SJCRH30 (cell line): ENCODE results near the gene ZACN. TPM values are rescaled to one million over a fixed set of nuclear protein-coding genes. Genes with fewer than 3 reads are reported as not detected.
"Not testable (repeated sequence)": the region's sequence is repeated elsewhere in the genome, so short reads cannot be mapped to it uniquely, and the experiment has no call there.

Source experiments
- DNase-seq, 2 experiments: peaks; one replicate each; pipeline ENCODE4 v3.0.0-alpha.2; 2015 to 2020
- H3K27ac ChIP-seq: fragments of 250-450 bp; sonication (Bioruptor Pico); 2 replicates; pipeline ENCODE4 v1.5.1; 2020; ENCODE audit warnings: mild to moderate bottlenecking, moderate library complexity
- H3K27me3 ChIP-seq: fragments of 250-450 bp; sonication (Bioruptor Pico); 2 replicates; pipeline ENCODE4 v1.5.1; 2020; ENCODE audit warnings: mild to moderate bottlenecking, moderate library complexity
- H3K36me3 ChIP-seq: fragments of 250-450 bp; sonication (Bioruptor Pico); 2 replicates; pipeline ENCODE4 v1.5.1; 2020; ENCODE audit warnings: mild to moderate bottlenecking, moderate library complexity
- H3K4me1 ChIP-seq: fragments of 250-450 bp; sonication (Bioruptor Pico); 2 replicates; pipeline ENCODE4 v1.5.1; 2020; ENCODE audit warnings: mild to moderate bottlenecking, moderate library complexity
- H3K4me3 ChIP-seq: fragments of 250-450 bp; sonication (Bioruptor Pico); 2 replicates; pipeline ENCODE4 v1.5.1; 2020; ENCODE audit warnings: mild to moderate bottlenecking, moderate library complexity
- H3K9me3 ChIP-seq: fragments of 250-450 bp; sonication (Bioruptor Pico); replicated peaks from 2 replicates; pipeline ENCODE4 v1.5.1; 2020; ENCODE audit warnings: mild to moderate bottlenecking, moderate library complexity
- total RNA-seq: library from RNA; depleted of rRNA; stranded (reverse); fragments of >200 nt; shearing (Covaris generic); gene quantifications from 2 replicates; pipeline ENCODE4 v1.2.3, GENCODE V29; 2014

ZACN gene
- total RNA-seq, 1 experiment from 2014 or later = 0.14 TPM

DNA sequence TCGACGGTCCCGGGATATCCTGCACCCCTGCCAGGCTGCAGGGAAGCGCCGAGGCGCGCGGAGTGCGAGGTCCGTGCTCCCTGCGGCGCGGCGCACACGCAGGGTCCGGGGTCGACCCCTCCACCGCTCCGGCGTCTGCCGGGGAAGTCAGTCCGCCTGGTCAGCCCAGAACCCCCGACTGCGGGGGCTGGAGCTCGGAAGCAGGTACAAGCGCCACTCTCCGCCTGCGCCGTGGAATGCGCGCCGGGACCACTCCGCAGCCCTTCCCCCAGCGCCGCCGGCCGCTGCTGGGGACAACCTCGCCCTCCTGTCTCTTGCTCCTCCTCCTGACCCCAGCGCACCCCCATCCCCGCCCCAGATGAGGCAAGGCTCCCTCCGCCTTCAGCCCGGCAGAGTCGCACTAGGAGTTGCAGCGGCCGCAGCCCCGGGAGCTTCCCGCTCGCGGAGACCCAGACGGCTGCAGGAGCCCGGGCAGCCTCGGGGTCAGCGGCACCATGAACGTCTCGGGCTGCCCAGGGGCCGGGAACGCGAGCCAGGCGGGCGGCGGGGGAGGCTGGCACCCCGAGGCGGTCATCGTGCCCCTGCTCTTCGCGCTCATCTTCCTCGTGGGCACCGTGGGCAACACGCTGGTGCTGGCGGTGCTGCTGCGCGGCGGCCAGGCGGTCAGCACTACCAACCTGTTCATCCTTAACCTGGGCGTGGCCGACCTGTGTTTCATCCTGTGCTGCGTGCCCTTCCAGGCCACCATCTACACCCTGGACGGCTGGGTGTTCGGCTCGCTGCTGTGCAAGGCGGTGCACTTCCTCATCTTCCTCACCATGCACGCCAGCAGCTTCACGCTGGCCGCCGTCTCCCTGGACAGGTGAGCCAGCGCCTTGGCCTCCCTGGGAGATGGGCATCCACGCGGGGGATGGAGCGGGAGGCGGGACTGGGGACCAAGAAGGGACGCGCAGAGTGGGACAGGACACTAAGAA, 4.3 kb upstream of the ZACN start, which contains the start of gene GALR2:
GALR2 (plus strand) TSS at position 392 of the 974 bp plus-strand sequence; CDS start at position 495, 103 bp downstream.
- no peak for DNase-seq
- Histone ChIP-seq H3K27me3 (peaks cover 4% of the 10 kb centered on the region), H3K9me3 (no peaks in the 10 kb centered on the region), H3K4me1 (peaks cover 6% of the 10 kb centered on the region), H3K27ac (no peak within 1 kb of the TSS), H3K36me3 (peaks cover 7% of the 10 kb centered on the region), H3K4me3 (no peak within 1 kb of the TSS)

DNA sequence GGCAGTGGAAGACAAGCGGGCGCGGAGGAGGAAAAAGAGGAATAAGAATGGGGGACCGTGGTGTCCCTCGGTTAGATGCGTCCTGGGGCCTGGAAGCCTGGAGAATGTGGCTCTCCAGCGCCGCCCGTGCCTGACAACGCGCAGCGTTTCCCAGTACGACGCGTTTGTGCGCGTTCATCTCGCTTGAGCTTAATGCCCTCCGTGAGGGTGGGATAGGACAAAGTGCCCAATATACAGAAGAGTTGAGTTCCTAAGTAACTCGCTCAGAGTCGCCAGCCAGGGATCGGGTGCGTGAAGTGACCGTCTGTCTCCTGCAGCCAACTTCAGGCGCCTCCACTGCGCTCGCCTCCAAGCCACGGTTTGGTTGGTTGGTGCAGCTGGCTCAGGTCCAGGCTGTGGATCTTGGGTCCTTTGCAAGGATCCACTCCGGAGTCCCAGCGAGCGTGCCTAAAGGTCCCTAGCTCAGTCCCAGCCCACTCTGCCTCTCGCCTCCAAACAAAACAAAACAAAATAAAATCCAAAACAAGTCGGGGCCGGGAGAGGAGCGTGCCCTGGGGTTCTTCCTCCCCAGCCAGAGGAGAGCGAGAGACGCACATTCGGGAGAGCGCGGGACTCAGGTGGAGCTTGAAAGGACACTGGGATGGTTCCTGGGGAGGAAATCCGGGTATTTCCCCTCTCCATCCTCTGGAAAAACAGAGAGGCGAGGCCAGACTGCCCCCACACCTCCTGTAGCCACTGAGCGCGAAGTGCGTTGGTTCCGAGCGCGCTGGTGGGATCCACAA, 3.4 kb upstream of the ZACN start:
- Histone ChIP-seq H3K27me3 (peaks cover 4% of the 10 kb centered on the region), H3K9me3 (no peaks in the 10 kb centered on the region), H3K36me3 (peaks cover 5% of the 10 kb centered on the region), H3K4me1 (peaks cover 13% of the 10 kb centered on the region), H3K4me3 (no peak overlapping the region), H3K27ac (no peak overlapping the region)
- no peak for DNase-seq

DNA sequence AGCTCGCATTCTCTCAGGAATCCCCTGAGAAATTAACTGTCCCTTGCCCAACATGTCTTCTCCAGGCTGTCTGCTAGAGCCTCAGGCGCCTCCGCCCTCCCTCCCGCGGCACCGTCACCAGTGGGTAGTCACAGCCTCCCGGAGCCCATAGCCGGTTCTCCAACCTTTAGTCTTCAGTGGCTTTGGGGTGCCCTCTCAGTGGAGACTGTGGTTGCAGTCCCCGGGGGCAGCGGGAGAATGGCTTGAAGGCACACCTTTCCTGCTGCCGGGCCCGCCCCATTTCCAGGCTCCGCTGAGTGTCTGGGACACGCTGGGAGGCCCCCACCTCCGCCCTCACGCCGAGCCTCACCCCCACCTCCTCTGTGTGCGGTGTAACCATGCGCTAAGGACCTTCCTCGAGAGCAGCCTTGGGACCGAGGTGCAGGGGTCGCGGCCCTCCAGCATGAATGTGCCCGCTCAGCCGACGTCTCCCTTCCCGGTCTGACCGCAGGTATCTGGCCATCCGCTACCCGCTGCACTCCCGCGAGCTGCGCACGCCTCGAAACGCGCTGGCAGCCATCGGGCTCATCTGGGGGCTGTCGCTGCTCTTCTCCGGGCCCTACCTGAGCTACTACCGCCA, 2.7 kb upstream of the ZACN start:
- Histone ChIP-seq H3K4me3 (no peak overlapping the region), H3K4me1 (peaks cover 11% of the 10 kb centered on the region)
- DNase-seq = no peak

DNA sequence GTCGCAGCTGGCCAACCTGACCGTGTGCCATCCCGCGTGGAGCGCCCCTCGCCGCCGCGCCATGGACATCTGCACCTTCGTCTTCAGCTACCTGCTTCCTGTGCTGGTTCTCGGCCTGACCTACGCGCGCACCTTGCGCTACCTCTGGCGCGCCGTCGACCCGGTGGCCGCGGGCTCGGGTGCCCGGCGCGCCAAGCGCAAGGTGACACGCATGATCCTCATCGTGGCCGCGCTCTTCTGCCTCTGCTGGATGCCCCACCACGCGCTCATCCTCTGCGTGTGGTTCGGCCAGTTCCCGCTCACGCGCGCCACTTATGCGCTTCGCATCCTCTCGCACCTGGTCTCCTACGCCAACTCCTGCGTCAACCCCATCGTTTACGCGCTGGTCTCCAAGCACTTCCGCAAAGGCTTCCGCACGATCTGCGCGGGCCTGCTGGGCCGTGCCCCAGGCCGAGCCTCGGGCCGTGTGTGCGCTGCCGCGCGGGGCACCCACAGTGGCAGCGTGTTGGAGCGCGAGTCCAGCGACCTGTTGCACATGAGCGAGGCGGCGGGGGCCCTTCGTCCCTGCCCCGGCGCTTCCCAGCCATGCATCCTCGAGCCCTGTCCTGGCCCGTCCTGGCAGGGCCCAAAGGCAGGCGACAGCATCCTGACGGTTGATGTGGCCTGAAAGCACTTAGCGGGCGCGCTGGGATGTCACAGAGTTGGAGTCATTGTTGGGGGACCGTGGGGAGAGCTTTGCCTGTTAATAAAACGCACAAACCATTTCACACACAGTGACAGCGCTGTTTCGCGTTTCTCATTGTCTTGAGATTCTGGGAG, 2.0 kb upstream of the ZACN start:
- Histone ChIP-seq H3K4me1 (peaks cover 9% of the 10 kb centered on the region; the same call in 1 of the 2 replicates), H3K27me3 (peaks cover 4% of the 10 kb centered on the region), H3K4me3 (no peak overlapping the region), H3K27ac (no peak overlapping the region), H3K36me3 (no peaks in the 10 kb centered on the region), H3K9me3 (no peaks in the 10 kb centered on the region)
- DNase-seq = no peak

More for the DNA sequence above, 2.7 kb upstream of the ZACN start:
- peaks cover 4% of the 10 kb centered on the region for H3K27me3 ChIP-seq
- no peaks in the 10 kb centered on the region for H3K36me3 ChIP-seq
- no peak overlapping the region for H3K27ac ChIP-seq
- no peaks in the 10 kb centered on the region for H3K9me3 ChIP-seq

DNA sequence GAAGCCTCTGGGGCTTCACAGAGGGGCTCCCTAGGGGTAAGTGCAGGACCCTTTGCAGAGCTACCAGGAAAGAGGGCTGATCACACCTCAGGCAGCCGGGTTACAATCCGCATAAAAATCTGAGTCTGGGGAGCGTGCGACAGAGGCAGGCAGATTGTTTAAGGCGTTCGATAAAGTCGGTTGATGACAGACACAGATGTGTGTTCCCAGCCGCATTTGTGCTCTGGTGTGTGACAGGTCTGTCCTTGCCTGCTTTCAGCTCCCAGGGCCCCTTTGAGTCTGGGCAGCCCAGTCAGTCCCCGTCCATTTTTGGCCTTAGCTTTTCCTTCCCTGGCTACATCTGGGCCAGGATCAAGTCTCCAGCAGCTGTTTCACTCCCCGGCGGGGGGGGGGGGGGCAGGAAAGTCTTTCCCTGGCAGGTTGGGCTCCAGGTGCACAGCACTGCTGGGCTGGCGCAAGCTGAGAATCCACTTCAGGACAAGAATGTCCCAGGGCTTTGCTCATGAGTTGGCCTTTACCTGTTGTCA, 1.3 kb upstream of the ZACN start:
- H3K36me3 ChIP-seq = no peaks in the 10 kb centered on the region; the same call in 1 of the 2 replicates
- peaks cover 4% of the 10 kb centered on the region for H3K27me3 ChIP-seq
- no peak overlapping the region for H3K27ac ChIP-seq
- no peaks in the 10 kb centered on the region for H3K9me3 ChIP-seq
- H3K4me3 ChIP-seq = no peak overlapping the region
- peaks cover 9% of the 10 kb centered on the region; the same call in 1 of the 2 replicates for H3K4me1 ChIP-seq
- DNase-seq = peak; percentile 51 to 74

DNA sequence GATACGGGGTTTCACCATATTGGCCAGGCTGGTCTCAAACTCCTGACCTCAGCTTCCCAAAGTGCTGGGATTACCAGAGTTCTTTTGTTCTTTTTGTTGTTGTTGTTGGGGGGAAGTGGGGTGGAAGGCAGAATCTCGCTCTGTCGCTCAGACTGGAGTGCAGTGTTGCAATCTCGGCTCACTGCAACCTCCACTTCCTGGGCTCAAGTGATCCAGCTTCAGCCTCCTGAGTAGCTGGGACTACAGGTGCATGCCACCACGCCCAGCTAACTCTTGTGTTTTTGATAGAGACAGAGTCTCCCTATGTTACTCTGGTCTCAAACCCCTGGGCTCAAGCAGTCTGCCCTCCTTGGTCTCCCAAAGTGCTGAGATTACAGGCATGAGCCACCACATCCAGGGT, 612 bp upstream of the ZACN start:
- H3K27me3 ChIP-seq, H3K9me3 ChIP-seq, H3K4me3 ChIP-seq, H3K36me3 ChIP-seq, H3K27ac ChIP-seq: not testable (repeated sequence)
- peaks cover 13% of the 10 kb centered on the region; the same call in 1 of the 2 replicates for H3K4me1 ChIP-seq
- peak in 1 of 2 experiments; percentile 29 for DNase-seq

DNA sequence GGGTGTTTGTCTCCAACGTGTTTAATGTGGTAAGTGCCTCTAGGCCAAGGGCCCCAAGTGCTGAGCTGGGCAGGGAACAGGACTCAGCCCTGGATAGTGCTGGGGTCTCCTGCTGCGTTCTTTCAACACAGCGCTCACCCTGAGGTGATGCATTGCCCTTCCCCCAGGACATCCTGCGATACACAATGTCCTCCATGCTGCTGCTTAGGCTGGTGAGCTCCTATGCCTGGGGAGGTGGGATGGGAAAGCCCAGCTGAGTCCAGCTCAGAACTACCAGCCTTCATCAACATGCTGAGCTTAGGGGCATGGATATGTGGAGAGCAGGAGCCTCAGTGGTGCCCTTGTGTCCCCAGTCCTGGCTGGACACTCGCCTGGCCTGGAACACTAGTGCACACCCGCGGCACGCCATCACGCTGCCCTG, 563 bp downstream of the ZACN start:
- peaks cover 2% of the 10 kb centered on the region for H3K36me3 ChIP-seq
- no peaks in the 10 kb centered on the region for H3K9me3 ChIP-seq
- no peak overlapping the region for H3K4me3 ChIP-seq
- peak in 1 of 2 experiments; percentile 45 for DNase-seq
- H3K27me3 ChIP-seq = peaks cover 4% of the 10 kb centered on the region
- peaks cover 13% of the 10 kb centered on the region; the same call in 1 of the 2 replicates for H3K4me1 ChIP-seq
- no peak overlapping the region for H3K27ac ChIP-seq

DNA sequence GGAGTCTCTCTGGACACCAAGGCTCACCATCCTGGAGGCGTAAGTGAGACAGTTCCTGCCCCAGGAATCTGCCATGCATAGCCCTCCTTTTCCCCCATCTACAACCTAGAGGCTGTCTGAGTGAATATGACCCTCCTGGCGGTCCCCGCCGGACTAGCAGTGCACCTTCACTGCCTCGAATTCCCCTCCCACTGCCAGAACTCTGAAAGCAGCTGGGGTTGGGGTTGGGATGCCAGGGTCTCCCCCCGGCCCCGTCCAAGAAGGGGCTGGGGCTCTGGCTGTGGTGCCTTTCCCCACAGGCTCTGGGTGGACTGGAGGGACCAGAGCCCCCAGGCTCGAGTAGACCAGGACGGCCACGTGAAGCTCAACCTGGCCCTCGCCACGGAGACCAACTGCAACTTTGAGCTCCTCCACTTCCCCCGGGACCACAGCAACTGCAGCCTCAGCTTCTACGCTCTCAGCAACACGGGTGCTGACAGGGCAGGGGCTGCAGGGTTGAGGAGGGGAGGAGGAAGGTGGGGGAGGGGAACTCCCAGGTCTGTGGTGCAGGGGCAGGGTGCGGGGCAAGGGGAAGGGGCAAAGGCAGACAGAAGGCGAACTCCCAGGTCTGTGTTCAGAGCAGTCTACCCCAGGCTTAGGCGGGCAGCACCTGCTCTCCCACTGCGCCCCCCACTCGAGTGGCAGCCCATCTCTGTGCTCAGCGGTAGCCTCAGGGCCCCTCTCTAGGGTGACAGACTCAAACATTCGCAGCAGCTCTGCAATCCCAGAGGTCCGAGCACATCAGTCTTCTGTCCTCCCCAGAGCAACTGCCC, 1.2 kb downstream of the ZACN start:
- peak; percentile 40 to 57 for DNase-seq
- Histone ChIP-seq H3K27me3 (peaks cover 4% of the 10 kb centered on the region), H3K36me3 (peaks cover 8% of the 10 kb centered on the region), H3K4me3 (no peak overlapping the region), H3K4me1 (peaks cover 13% of the 10 kb centered on the region; the same call in 1 of the 2 replicates), H3K27ac (no peak overlapping the region), H3K9me3 (no peaks in the 10 kb centered on the region)

DNA sequence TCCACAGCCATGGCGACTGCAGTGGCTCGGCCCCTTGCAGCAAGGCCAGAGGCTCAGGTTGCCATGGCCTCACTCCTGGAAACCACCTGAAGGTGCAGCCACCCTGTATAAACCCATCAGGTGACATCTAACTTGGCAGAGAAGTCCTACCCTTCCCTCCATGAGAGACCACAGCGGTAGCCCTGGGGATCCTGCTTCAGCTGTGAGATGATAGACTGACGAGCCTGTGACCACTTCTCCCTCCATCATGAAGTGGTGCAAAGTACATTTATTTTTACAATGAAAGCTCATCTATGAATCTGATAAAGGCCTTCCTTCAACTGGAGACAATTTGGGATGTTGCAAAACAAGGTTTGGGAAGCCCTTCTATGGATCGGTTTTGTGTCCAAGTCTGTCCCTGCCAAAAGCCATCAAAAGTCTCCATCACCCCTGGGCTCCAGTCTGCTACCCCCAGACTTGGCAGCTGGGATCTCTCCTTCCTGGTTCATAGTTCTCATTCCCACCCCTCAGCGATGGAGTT, 1.8 kb downstream of the ZACN start:
- Histone ChIP-seq H3K27me3 (peaks cover 4% of the 10 kb centered on the region), H3K4me3 (no peak overlapping the region), H3K36me3 (peaks cover 13% of the 10 kb centered on the region), H3K27ac (no peak overlapping the region), H3K9me3 (no peaks in the 10 kb centered on the region), H3K4me1 (peaks cover 13% of the 10 kb centered on the region; the same call in 1 of the 2 replicates)
- DNase-seq = peak in 1 of 2 experiments; percentile 26

DNA sequence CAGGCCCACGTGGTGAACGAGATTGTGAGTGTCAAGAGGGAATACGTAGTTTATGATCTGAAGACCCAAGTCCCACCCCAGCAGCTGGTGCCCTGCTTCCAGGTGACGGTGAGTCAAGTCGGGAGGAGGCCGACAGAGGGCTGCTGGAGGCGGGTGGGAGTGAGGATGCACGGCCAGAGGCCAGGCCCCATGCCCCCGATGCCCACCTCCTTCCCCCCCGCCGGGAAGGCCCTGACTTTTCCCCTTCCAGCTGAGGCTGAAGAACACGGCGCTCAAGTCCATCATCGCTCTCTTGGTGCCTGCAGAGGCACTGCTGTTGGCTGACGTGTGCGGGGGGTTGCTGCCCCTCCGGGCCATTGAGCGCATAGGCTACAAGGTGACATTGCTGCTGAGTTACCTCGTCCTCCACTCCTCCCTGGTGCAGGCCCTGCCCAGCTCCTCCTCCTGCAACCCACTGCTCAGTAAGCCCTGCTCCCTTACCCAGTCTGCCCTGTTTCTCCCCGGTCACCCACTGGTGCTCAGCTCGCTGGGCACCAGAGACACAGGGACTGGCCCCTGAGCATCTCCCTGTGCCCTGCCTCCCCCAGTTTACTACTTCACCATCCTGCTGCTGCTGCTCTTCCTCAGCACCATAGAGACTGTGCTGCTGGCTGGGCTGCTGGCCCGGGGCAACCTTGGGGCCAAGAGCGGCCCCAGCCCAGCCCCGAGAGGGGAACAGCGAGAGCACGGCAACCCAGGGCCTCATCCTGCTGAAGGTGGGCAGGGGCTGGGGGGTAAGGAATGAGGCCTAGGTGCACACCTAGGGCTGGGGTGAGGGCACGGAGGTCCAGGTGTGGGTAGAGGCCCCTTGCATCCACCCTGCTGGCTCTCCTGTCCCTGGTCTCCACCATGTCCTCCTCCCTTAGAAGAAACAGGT, 2.6 kb downstream of the ZACN start:
- Histone ChIP-seq H3K27ac (no peak overlapping the region), H3K4me3 (no peak overlapping the region), H3K36me3 (peaks cover 16% of the 10 kb centered on the region), H3K4me1 (peaks cover 13% of the 10 kb centered on the region; the same call in 1 of the 2 replicates), H3K27me3 (peaks cover 4% of the 10 kb centered on the region), H3K9me3 (no peaks in the 10 kb centered on the region)
- no peak for DNase-seq

DNA sequence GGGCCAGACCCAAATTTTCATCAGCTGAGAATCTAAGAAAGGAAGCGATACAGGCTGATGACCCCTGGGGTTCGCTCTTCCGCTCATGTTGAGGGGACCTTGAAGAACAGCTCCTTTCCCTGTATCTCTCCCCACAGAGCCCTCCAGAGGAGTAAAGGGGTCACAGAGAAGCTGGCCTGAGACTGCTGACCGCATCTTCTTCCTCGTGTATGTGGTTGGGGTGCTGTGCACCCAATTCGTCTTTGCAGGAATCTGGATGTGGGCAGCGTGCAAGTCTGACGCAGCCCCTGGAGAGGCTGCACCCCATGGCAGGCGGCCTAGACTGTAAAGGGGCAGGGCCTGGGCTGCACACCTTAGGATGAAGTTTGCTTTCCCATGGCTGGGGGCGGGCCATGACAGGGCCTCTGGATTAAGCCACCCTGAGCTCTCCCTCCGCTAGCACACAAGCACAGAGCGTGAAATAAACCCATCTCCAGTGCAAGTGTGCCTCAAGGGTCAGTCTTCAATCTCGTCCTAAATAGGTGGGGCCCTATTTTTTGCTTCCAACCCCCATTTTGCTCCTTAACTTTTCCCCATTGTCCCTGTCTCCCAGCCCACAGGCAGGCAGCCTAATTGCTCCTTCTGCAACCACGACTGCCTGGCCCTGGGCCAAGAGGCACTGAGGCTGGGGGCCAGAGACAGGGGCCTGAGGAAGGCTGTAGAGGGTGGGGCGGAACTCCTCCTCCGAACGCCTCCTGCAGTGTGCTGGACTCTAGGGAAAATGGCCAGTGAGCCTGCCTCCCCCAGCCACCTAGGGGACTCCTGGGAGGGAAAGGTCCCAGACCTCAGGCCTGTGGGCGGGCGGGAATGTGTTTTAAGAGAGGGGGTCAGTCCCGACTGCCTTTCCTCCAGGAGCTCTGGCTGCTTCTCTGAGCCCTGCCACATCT, 3.6 kb downstream of the ZACN start:
- DNase-seq = peak; percentile 54 to 61
- Histone ChIP-seq H3K4me1 (peaks cover 13% of the 10 kb centered on the region; the same call in 1 of the 2 replicates), H3K27ac (no peak overlapping the region), H3K36me3 (peaks cover 22% of the 10 kb centered on the region), H3K27me3 (peaks cover 4% of the 10 kb centered on the region), H3K9me3 (no peaks in the 10 kb centered on the region), H3K4me3 (no peak overlapping the region)
